Activated CD8-positive, alpha-beta memory T cell treated with anti-CD3 and anti-CD28 coated beads for 24 hours (primary cell): Measurements from ENCODE around the gene THUMPD1.
"Not testable (repeated sequence)": the region's sequence is repeated elsewhere in the genome, so short reads cannot be mapped to it uniquely, and the experiment has no call there.

Source experiments
- DNase-seq: peaks from one replicate; pipeline ENCODE4 v3.0.0-alpha.2; 2020

Gene THUMPD1

GRCh38 chr16:20747030-20747816 is 5.6 kb upstream of the THUMPD1 start:
- DNase-seq = no peak

DNA sequence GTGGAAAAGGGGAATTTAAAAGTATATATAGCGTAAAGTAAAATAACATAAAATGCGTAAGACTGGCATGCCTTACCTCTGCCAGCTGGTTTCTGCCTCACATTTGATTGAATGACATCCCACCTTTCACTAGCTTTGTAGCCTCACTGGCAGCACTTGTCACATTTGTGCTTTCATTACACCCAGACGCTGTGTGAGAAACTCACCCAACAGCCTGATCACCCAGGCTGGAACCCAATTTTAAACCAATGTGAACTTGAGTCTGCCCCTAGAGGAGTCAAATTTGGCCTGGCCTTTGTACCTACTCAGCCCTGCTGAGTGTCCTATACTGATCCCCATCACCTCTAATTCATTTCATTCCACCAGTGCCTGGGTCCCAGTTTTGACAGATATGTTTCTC is 4.8 kb upstream of the THUMPD1 start:
- DNase-seq = no peak

- DNase-seq = no peak
Measured at GRCh38 chr16:20744922-20745440, 3.4 kb upstream of the THUMPD1 start.

DNA sequence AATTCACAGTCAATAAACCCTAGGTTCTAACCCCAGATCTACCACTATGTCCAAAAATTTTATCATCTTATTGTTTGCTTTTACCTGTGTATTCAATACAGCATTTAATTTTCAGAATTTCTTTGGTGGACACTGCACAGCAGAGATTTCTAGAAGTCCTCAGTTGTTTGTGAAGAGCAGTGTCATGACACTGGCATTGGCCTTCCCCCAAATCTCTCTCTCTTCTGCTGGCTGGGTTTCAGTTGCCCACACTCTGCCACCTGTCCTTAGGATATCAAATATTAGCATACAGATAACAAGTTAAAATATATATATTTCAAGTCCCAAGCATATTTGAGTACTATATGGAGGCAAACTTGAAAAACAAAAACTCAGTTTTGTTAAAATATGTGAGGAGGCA is 2.0 kb upstream of the THUMPD1 start:
- no peak for DNase-seq

DNA sequence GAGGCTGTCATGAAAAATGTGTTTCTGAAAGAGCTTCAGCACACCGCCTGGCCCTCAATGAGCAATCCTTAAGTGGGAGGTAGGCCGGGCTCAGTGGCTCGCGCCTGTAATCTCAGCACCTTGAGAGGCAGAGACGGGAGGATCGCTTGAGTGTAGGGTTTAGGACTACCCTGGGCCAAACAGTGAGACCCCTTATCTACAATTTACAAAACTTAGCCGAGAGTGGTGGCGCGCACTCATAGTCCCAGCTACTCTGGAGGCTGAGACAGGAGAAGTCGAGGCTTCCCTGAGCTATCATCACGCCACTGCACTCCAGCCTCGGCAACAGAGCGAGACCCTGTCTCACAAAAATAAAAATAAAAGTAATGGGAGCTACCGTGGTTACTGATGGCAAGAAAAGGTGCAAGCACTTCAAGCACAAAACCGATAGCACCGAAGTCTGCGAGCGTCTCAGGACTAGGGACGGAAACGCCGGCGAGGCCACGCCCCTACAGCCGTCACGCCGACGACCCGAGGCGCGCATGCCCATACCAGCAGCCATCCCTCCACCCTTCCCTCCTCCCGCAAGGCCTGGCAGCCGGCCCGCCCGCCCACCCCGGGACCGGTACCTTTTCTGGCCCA is 607 bp downstream of the THUMPD1 start:
- DNase-seq = peak; percentile 94

- no peak for DNase-seq
Measured at GRCh38 chr16:20740007-20740883, 1.4 kb downstream of the THUMPD1 start.

DNA sequence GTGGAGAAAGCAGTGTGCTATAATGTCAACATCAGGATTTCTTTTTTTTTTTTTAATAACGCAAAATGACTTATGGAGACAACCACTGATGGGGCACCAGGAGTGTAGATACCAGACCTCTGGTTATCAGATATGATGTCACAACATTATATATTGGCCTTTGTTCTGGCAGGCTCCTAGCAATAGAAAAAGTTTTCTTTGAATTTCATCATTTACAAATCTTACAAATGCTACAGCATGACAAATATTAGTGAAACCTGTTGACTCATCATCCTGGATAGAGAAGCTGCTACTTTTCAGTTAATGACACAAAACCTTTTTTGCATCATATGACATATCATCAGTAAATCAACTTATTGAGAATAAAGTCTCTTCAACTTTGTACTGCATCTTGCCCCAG is 6.1 kb downstream of the THUMPD1 start:
- DNase-seq = no peak

DNA sequence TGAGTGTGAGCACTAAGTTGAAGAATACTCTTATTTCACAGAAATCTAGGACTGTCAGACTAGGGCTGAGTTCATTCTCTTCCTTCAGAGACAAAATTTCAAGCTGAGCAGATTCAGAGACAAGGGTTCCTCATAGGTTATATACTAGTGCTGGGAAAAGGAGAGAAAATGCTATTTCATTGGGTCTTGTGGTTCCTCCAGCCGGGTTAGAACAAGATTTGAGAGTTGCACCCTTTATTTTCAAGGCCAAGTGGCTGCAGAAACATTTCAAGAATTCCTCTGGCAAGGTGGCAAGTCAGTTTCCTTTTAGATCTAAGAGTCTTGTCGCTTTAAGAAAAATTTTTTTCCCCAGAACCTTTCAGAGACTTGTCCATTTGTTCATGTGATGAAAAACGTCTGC is 6.8 kb downstream of the THUMPD1 start:
- no peak for DNase-seq

DNA sequence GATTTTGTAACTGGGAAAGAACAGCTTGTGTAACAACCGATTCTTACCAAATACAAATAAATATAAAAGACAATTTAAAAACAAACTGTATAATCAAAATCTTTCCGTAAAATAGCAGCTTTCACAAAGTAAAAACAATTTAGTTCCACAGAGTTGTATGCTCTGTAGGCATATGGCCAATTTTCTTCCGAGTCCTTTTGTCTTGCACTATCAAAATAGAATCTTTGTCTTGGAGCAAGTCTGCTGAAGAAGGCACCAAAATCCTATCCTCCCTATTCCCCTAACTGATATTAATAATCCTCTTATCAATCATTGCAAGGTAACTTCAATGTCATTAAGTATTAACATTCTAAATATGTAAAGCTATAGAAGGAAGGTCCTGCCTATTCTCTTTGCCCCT is 7.6 kb downstream of the THUMPD1 start:
- DNase-seq = no peak

DNA sequence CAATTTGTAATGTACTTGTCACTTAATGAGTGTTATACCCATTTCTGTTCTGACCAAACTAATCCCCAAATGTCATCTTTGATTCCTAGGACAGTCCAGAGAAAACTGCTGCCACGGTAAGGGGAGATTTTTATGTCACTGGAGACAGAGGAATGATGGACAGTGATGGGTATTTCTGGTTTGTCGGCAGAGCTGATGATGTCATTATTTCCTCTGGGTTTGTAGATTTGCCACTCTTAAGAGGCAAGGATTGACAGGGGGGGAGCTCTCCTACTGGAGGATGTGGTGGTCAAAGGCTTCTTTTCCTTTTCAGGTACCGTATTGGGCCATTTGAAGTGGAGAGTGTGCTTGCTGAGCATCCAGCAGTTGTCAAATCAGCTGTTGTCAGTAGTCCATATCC is 12.5 kb downstream of the THUMPD1 start:
- no peak for DNase-seq

GRCh38 chr16:20727181-20727580 is 14.4 kb downstream of the THUMPD1 start:
- DNase-seq = no peak

- no peak for DNase-seq
Measured at GRCh38 chr16:20726661-20727060, 15.0 kb downstream of the THUMPD1 start.

DNA sequence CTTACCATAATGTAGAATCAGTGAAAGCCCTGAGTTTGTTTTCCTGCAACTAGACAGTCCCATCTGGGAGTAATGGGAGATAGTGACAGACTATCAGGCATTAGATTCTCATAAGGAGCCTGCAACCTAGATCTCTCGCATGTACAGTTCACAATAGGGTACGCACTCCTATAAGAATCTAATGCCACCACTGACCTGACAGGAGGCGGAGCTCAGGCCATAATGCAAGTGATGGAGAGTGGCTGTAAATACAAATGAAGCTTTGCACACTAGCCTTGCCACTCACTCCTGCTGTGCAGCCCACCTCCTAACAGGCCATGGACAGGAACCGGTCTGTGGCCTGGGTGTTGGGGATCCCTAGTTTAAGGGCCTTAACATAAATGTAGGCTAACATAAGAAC is 21.4 kb downstream of the THUMPD1 start:
- no peak for DNase-seq

DNA sequence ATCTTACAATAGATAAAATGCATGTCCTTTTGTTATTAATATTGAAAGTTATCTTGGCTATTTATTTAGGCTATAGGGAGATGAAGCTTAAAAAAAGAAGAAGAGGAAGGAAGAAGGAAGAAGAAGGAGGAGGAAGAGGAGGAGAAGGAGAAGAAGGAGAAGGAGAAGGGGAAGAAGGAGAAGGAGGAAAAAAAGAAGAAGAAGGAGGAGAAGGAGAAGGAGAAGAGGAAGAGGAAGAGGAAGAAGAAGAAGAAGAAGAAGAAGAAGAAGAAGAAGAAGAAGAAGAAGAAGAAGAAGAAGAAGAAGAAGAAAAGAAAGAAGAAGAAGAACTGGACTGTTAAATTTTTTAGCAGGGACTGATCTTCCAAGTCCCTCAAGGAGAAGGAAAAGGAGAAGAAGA is 23.9 kb downstream of the THUMPD1 start:
- DNase-seq = not testable (repeated sequence)

DNA sequence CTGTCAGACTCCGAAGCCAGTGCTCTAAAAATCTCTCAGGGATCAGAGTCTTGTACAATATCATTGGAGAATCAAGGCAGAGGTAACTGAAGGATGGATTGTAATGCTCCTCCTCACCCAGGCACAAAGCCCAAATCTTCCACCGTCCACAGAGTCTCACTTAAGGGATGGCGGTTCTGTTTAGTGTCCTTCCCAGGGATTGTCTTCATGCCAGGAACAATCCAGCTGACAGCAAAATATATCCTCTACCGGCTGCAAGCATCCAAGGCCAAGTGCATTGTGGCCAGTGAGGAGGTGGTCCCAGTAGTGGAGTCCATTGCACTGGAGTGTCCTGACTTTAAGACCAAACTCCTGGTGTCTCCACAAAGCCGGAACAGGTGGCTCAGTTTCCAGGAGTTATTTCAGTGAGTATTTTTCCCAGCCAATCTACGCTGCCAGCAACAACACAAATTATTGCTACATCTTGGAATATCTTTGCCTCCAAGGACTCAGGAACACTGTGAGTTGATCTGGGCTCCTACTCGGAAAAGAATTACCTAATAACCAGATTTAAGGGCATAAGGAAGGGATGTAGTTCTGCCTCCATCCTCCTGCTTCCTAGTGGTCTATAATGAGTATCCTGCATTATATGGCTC is 30.2 kb downstream of the THUMPD1 start:
- DNase-seq = no peak

DNA sequence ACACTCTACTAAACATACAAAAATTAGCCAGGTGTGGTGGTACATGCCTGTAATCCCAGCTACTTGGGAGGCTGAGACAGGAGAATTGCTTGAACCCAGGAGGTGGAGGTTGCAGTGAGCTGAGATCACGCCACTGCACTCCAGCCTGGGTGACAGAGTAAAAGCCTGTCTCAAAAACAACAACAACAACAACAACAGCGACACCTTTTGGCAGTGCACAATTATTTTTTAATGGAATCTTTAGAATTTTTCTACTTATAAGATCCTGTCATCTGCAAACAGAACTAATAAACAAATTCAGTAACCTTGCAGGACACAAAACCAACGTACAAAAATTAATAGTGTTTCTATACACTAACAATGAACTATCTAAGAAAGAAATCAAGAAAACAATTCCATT is 33.5 kb downstream of the THUMPD1 start:
- DNase-seq = not testable (repeated sequence)

- DNase-seq = no peak
Measured at GRCh38 chr16:20707461-20707860, 34.2 kb downstream of the THUMPD1 start.

DNA sequence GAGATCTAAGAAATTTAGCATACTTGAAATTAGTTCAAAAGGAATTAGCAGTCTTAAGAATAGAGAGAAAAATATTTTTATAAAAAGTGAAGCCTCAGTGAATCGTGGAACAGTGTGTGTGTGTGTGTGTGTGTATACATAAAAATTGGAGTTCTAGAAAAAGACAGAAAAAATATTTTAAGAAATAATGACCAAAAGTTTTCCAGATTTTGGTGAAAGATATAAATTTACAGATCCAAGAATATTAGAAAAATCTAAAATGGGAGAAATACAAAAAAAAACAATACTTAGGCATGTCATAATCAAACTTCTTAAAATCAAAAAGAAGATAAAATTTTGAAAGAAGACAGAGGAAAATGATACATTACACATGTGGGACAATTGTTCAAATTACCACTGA is 35.6 kb downstream of the THUMPD1 start:
- not testable (repeated sequence) for DNase-seq

DNA sequence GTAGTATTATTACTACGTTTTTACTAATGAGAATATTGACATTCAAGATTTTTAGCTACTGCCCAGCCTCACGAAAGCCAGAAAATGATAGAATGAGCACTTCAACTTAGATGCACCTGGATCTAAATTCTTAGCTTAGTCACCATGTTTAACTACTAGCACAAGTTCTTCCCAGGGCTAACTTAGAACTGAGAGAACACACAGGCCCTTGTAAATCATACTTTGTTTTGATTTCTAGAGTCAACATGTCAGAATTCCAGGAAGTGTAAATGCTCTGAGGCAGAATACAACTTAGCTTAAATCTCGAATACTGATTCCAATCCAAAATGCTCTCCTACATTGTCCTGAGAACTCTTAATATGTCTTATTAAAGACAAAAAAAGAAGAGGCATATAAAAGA is 37.3 kb downstream of the THUMPD1 start:
- no peak for DNase-seq

GRCh38 chr16:20701692-20702091 is 39.9 kb downstream of the THUMPD1 start:
- DNase-seq = not testable (repeated sequence)

DNA sequence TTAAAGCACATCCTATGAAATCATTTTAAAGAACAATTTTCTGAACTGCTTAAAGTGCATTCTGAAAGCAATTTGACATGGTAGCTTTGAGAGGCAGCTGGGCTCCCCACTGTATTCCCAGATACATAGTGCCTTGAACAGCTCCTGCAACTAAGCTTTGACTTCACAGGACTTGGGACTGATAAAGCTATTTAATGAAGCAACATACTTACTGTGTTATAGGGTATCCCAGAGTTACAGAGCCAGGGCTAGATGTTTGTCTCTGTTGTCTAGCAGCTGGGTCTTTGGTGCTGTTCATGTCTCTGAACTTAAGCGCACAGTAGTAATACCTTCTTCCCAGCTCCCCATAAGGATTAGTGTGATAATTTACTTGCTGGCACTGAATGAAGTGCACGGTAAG is 45.0 kb downstream of the THUMPD1 start:
- DNase-seq = no peak

- DNase-seq = no peak
Measured at GRCh38 chr16:20695024-20695423, 46.6 kb downstream of the THUMPD1 start.

DNA sequence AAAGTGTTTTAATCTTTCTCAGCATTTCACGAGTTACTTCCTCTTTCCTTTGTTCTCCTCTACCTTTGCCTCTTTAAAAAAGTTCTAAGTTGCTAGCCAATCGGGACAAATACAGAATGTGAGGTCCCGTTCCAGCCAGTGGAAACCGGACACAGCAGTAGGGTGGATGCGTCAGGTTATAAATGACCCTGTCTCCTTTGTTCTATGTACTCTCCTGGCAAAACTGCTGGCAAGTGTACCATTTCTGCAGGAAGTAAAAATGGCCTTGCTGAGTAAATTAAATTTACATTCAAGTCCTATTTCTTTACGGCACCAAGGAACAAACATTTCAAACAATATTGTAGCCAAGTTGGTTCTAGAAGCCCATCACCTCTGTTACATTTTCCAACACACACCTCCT is 47.5 kb downstream of the THUMPD1 start:
- not testable (repeated sequence) for DNase-seq
